ENCODE results near the gene ARL16.

Gene ARL16

GRCh38 chr17:81683584-81684441 lies at the start of gene ARL16, which contains the start of gene HGS:
TSS of gene ARL16 (minus strand) at chr17:81683797. CDS start at chr17:81683753, 44 bp downstream.
TSS of gene HGS (plus strand) at chr17:81684011. CDS start at chr17:81684067, 56 bp downstream.
- peak; percentile 98 for DNase-seq

- no peak for DNase-seq
Observed at GRCh38 chr17:81727324-81728031, 43.9 kb upstream of the ARL16 start.

- no peak for DNase-seq
Observed at GRCh38 chr17:81726004-81726403, 42.4 kb upstream of the ARL16 start.

- no peak for DNase-seq
Observed at GRCh38 chr17:81725439-81725838, 41.8 kb upstream of the ARL16 start.

DNA sequence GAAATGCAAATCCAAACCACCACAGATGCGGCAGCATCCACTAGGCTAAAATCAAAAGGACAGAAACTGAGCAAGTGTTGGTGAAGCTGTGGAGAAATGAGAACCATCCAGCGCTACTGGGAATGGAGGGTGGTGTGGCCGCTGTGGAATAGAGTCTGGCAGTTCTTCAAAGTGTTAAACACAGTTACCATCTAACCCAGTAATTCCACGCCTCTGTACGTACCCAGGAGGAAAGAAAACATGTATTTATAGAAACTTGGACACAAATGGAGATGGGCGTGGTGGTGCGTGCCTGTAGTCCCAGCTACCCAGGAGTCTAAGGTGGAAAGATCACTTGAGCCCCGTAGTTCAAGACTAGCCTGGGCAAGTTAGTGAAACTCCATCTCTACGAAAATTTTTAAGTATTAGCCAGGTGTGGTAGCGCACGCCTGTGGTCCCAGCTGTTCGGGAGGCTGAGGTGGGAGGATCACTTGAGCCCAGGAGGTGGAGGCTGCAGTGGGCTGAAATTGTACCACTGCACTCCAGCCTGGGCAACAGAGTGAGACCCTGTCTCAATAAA lies 40.1 kb upstream of the ARL16 start:
- no peak for DNase-seq

GRCh38 chr17:81722184-81723120 lies 38.9 kb upstream of the ARL16 start:
- DNase-seq = no peak

DNA sequence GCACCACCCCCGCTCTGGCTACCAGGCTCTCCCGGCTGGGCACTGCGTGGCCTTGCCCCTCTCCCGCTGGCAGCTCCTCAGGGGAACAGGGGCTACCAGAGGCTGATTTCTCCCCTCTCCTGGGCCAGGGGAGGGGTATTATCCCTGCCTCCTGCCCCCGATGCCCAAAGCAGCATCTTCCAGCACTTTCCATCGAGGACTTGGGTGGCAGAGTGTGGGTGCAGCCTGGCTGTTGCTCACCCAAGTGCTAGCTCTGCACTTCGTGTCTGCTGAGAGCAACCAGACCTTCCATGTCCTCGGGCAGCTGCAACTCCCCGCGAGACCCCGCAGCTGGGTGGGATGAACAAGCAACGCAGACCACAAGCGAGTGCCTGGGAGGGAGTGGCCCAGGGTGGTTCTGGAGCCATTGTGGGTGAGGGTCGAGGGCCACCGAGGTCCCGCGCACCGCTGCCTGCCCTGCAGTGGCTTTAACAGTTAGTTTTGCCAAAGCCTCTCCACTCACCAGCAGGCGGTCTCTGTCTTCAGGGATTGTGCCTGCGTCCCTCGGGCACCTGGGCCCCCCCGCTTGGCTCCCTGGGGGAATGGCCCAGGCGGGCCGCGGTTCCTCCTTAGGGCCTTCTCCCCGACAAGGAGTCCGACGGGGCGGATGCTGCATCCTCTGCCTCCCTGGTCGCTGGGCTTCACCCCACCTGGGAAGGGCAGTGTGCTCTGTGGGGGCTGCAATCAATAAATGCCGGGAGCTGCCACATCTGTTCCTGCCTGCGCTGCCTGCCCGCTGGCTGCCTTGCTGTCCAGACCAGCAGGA lies 36.9 kb upstream of the ARL16 start:
- DNase-seq = no peak

DNA sequence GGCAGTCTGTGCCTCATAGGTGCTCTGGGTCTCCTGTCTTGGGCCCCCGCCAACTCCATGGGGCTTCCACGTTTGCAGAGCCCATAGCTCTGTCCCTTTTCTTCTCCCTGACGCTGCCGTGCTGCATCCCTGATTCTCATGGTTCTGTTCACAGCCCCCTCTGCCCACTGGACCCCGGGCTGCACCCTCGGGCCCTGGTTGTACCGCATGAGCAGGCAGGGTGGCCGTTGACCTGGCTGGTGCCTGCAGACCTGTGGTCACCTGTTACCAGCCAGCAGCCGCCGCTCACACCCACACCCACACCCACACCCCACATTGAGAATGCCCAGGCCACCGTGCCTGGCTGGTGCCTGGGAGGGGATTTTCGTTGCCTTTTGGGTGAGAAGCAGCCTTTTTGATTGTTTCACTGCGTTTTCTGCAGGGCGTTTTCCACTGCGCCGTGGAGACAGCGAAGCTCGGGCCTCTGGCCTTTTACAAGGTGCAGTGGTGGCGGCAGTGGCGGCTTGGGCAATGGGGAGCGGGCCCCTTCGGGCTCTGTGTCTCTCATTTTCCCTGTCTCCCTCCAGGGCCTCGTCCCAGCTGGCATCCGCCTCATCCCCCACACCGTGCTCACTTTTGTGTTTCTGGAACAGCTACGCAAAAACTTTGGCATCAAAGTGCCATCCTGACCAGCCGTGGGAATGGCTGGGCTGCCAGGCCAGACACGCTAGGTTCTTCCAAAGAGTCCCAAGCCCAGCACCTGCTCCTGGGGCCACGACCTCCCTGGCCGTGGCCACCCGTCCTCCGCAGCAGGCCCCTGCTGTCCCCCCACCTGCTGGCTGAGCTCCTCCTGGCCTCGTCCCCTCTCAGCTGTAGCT lies 36.0 kb upstream of the ARL16 start:
- DNase-seq = no peak

GRCh38 chr17:81717766-81718089 lies 34.1 kb upstream of the ARL16 start:
- no peak for DNase-seq

DNA sequence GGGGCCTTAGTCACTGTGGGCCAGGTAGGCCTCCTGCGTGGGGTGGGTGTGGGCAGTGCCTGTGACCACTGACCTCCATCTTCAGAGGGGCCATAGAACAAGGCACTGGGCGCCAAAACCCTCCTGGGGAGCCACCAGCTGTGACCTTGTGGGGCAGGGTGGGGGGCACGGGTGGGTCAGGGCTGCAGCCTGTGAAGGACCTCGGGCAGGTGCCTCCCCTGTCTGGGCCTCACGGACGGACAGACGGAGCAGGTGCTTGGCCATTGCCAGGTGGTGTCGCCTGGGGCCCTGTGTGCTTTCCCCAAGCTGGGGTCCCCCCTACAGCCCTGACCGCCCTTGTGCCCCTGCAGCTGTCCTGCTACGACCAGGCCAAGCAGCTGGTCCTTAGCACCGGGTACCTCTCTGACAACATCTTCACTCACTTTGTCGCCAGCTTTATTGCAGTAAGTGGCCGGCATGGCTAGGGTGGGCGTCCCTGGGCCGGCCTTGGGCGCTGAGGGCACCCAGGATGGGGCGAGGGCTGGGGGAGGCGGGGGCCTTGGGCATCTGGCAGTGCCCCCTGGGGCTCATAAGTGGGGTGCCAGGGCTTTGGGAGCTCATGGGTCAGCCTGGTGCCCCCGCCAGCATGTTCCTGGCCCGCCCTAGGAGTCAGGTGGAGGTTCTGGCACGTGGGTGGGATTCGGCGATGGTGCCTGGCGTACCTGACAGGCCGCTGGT lies 33.6 kb upstream of the ARL16 start:
- DNase-seq = no peak

DNA sequence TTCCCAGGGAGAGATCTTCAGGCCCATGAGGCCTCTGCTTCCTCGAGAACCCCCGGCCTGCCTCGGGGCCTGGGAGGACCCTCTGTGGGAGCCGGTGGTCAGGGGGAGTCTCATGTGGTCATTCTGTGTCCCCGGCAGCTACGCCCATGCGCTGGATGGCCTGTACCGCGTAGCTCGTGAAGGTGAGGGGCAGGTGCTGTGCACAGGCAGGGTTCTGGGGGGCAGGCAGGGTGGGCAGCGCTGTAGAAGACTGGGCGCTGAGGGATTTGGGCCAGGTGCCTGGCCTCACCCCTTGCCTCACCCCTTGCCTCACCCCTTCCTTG lies 33.0 kb upstream of the ARL16 start:
- DNase-seq = no peak

DNA sequence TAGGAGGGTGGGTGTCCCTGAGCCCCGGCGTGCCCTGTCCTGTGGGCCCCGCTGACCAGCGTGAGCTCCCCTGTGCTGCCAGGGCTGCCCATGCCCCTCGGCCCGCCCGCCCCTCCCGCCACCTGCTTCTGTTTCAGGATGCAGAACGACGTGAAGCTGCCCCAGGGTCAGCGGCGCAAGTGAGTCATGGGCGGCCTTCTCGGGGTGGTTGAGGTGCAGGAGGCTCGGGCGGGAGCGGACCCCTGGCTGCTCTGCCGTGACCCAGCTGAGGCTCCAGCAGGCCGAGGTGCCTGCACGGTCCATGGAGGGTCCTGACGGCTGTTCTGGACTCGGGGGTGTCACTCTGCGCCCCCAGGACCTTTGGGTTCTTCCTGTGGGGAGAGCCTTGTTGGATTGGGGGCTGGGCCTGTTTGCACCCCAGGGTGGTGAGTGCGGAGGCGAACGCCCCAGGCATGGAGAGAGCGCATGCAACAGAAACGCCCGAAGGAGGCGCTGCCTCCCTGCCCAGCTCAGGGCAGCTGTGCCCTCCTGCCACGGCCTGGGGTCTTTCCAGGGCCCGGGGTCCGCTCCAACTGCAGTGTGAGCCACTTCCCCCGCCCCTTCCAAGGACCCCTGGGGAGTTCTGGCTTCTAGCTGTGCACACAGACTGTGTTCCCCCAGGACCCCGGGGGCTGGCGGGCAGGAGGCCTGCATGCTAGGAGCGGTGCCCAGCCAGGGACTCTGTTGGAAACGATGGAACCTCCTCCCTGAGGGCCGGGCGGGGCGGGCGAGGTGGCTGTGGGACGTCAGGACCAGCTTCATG lies 32.5 kb upstream of the ARL16 start:
- DNase-seq = no peak

GRCh38 chr17:81715107-81715871 lies 31.7 kb upstream of the ARL16 start:
- no peak for DNase-seq

DNA sequence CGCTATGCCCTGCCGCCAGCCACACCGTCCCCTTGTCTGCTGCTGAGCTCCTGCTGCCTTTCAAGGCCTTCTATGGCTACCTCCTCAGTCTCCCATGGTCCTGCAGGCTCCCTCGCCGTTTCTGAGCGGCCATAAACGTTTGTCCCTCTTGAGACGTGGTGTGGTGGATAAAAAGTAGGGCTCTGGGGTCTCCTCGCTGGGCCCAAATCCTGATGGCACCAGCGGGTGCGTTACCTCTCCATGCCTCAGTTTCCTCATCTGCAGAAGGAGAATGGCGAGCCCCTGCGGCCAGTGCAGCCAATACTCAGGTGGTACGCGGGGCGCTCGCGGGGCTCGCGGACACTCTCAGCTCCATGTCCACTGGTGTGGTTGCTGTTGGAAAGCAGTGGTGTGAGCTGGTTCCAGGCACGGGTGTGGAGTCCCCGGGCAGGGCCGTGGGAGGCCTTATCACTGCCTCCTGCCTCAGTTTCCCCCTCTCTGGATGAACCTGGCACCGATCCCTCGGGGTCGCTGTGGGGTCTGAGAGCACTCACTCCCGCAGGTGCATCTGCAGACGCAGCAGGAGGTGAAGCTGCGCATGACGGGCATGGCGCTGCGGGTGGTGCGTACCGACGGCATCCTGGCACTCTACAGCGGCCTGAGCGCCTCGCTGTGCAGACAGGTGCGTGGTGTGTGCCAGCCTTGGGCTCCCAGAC lies 31.0 kb upstream of the ARL16 start:
- no peak for DNase-seq

DNA sequence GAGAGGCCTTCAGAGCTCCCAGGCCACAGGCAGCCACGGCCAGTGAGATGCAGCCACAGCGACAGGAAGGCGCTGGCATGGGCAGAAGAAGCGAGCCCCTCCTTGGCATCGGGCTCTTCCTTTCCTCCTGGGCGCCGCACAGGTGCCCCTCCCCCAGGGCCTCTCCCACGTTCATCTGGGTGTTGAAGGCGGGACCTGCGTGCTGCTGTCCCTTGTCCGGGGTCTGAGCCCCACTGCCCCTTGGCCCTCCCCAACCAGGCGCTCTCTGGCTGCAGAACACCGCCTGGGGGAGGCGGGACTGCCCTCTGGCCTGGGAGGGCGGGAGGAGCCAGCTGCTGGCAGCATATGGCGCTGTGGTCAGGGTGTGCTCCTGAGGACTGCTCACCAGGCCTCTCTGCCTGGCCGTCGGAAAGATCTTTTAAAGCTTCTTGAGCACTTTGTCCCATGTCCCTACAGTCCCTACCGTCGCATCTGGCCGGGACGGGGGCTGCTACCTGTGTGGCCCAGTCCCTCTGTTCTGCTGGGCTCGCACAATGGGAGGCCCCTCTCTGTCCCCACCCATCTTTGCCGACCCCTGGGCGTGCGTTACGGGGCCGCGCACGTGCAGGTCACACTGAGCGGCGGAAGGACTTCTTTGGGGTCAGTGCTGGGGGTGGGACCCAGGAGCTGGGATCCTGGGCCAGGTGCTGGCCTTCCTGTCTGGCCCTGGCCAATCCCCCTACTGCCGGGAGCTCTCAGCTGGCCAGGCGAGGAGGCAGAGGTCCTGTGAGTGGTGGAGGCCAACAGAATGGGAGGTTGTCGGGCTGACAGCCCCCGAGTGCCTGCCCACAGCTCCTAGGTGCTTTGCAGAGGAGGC lies 30.2 kb upstream of the ARL16 start:
- no peak for DNase-seq

DNA sequence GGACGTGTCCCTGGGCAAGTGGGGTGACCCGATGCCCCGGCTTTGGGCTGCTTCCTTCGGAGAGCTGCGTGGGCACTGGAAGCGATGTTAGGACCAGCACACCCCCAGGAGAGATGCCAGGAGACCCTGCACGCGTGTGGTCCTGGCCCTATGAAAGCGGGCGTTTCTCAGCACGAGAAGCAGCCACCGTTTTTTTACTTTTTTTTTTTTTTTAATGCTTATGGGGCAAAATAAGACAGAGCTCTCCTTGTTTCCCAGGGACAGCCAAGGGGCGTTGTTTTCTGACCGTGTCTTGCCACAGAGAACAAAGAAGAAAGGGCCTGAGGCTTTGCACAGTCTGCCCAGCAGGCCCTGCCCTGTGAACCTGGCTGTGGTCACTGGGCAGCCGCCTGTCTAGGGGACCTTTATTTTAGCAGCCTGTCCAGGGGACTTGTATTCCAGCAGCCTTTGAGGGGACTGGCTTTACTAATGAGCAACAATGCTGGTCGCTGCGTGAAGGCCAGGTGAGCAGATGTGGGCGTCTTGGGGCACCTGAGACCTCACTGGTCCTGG lies 29.5 kb upstream of the ARL16 start:
- no peak for DNase-seq

Measured in activated effector memory CD4-positive, alpha-beta T cell treated with Interleukin-2 at 50 U/mL for 16 hours (primary cell).